ENCODE data around the gene PARVA.

PARVA gene

DNA sequence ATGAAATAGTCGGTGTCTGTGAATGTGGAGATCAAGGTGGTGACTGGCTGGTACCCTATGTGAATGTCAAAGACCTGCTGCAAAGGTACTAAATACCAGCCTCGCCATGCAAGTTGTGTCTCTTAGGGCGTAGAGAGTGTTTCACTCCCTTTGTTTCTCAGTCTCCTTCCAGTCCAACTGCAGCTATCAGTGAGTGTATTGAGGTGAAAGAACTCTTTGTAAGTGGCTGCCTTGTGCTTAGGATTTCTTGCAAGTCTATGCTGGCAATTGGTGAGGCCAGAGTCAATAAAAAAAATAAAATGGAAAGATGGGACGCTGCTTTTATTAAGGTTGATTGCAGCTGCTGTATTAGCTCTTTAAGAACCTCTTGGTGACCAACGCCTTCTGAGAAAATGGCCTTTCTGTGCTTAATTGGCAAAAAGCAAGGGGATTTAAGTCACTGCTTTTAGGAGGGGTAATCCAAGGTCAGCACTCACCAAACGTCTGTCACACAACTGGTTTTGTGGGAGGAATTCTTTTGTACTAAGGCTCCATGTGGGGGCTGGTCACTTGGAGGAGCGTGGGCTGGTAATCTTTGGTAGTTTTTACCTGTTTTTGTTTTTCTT, 95.1 kb downstream of the PARVA start:
- no peak for DNase-seq (ENCODE audit: insufficient read length)
- TF ChIP-seq TAF1 (IDR thresholded peaks at IDR 0.05; ENCODE audit: borderline replicate concordance, low read depth, low read length) (no peak), POLR2A (IDR thresholded peaks at IDR 0.05; ENCODE audit: low read depth, low read length) (no peak), POLR2AphosphoS5 (IDR thresholded peaks at IDR 0.05; ENCODE audit: low read depth, low read length) (no peak)
- FAIRE-seq: no peak

GRCh38 chr11:12473381-12473780, 96.0 kb downstream of the PARVA start:
- no peak for TF ChIP-seq POLR2AphosphoS5 (IDR thresholded peaks at IDR 0.05; ENCODE audit: low read depth, low read length)
- TF ChIP-seq POLR2A (IDR thresholded peaks at IDR 0.05; ENCODE audit: low read depth, low read length): no peak
- no peak for TF ChIP-seq TAF1 (IDR thresholded peaks at IDR 0.05; ENCODE audit: borderline replicate concordance, low read depth, low read length)
- no peak for FAIRE-seq
- no peak for DNase-seq (ENCODE audit: insufficient read length)

- DNase-seq (ENCODE audit: insufficient read length) (no peak), FAIRE-seq (no peak)
- TF ChIP-seq TAF1 (IDR thresholded peaks at IDR 0.05; ENCODE audit: borderline replicate concordance, low read depth, low read length) (no peak), POLR2AphosphoS5 (IDR thresholded peaks at IDR 0.05; ENCODE audit: low read depth, low read length) (no peak), POLR2A (IDR thresholded peaks at IDR 0.05; ENCODE audit: low read depth, low read length) (no peak)
Measured at GRCh38 chr11:12474871-12475270, 97.5 kb downstream of the PARVA start.

DNA sequence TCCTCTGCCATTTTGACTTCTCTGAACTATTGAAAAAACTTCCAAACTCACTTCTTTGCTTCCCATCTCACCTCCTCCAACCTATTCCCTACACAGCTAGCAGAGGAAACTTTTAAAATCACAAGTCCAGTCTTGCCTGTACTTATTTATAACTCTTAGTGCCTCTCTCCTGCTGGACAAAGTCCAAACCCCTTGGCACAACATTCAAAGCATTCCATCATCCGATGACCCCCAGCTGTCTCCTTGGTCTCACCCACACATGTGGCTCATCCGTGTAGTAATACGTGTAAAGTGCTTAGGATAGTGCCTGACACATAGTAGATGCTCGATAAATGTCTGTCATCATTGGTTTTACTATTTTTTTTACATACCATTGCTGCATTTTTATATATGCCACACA, 101.4 kb downstream of the PARVA start:
- FAIRE-seq (no peak), DNase-seq (ENCODE audit: insufficient read length) (no peak)
- TF ChIP-seq TAF1 (IDR thresholded peaks at IDR 0.05; ENCODE audit: borderline replicate concordance, low read depth, low read length): no peak
- TF ChIP-seq POLR2AphosphoS5 (IDR thresholded peaks at IDR 0.05; ENCODE audit: low read depth, low read length): no peak
- no peak for TF ChIP-seq POLR2A (IDR thresholded peaks at IDR 0.05; ENCODE audit: low read depth, low read length)

GRCh38 chr11:12480401-12480800, 103.0 kb downstream of the PARVA start:
- FAIRE-seq (no peak), DNase-seq (ENCODE audit: insufficient read length) (no peak)
- TF ChIP-seq POLR2A (IDR thresholded peaks at IDR 0.05; ENCODE audit: low read depth, low read length) (no peak), POLR2AphosphoS5 (IDR thresholded peaks at IDR 0.05; ENCODE audit: low read depth, low read length) (no peak), TAF1 (IDR thresholded peaks at IDR 0.05; ENCODE audit: borderline replicate concordance, low read depth, low read length) (no peak)

- DNase-seq (ENCODE audit: insufficient read length): no peak
- FAIRE-seq: no peak
- TF ChIP-seq POLR2A (IDR thresholded peaks at IDR 0.05; ENCODE audit: low read depth, low read length): no peak
- no peak for TF ChIP-seq TAF1 (IDR thresholded peaks at IDR 0.05; ENCODE audit: borderline replicate concordance, low read depth, low read length)
- TF ChIP-seq POLR2AphosphoS5 (IDR thresholded peaks at IDR 0.05; ENCODE audit: low read depth, low read length): no peak
Measured at GRCh38 chr11:12482839-12483238, 105.5 kb downstream of the PARVA start.

DNA sequence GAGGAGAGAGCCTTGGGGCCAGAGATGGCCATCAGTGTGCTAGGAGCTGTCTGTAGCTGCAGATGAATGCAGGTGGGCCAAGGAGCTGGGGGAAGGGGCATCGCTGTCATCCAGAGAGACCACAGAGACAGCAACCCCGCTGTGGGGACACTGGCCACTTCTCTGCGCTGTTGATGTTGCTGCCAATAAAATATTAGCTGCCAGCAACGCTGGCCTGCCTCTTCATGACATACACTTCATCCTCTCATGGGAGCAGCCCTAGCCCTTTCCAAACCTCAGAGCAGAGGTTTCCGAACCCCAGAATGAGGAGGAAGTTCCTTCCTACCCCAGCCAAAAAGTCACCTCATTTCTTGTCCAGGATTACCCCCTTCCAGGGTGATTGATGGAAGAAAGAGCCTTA, 106.2 kb downstream of the PARVA start:
- FAIRE-seq: no peak
- TF ChIP-seq TAF1 (IDR thresholded peaks at IDR 0.05; ENCODE audit: borderline replicate concordance, low read depth, low read length): no peak
- no peak for TF ChIP-seq POLR2AphosphoS5 (IDR thresholded peaks at IDR 0.05; ENCODE audit: low read depth, low read length)
- TF ChIP-seq POLR2A (IDR thresholded peaks at IDR 0.05; ENCODE audit: low read depth, low read length): no peak
- no peak for DNase-seq (ENCODE audit: insufficient read length)

DNA sequence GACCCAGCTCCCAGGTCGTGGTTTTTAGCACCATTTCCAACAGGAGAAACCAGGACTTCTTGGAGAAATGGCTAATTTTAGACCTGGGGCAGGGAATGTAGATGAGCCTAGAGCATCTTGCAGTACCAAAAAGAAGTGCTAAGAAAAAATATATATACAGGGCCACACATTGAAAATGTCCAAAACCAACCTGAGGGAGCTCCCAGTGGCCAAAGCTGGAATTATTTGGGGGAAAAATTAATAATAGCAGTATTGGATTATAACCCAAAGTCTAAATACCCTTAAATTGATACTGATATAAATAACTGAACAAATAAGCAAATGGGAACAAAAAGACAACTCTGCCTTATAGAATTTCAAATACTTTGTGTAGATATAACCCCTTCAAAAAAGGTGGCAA, 108.0 kb downstream of the PARVA start:
- TF ChIP-seq TAF1 (IDR thresholded peaks at IDR 0.05; ENCODE audit: borderline replicate concordance, low read depth, low read length) (no peak), POLR2AphosphoS5 (IDR thresholded peaks at IDR 0.05; ENCODE audit: low read depth, low read length) (no peak)
- DNase-seq (ENCODE audit: insufficient read length): no peak
- FAIRE-seq: no peak

GRCh38 chr11:12489246-12489772, 111.9 kb downstream of the PARVA start:
- no peak for TF ChIP-seq POLR2A (IDR thresholded peaks at IDR 0.05; ENCODE audit: low read depth, low read length)
- no peak for TF ChIP-seq TAF1 (IDR thresholded peaks at IDR 0.05; ENCODE audit: borderline replicate concordance, low read depth, low read length)
- no peak for TF ChIP-seq POLR2AphosphoS5 (IDR thresholded peaks at IDR 0.05; ENCODE audit: low read depth, low read length)
- DNase-seq (ENCODE audit: insufficient read length) (no peak), FAIRE-seq (no peak)

DNA sequence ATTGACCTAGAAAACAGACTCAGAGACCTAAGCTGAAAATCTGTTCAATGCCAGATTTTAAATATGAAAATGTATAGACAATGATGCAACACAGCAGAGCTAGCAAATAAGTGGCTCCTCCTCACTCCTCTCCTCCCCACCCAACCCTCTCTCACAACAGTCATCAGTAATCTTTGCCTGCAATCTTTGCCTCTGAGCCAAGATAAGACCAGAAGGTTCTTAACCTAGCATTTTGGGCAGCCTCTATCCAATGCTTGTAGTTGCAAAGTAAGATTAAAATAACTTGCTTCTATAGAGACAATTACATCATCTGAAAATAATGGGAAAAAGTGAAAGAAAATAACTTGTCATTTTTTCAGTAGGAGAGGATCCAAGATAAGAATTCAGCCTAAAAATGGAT, 117.3 kb downstream of the PARVA start:
- no peak for FAIRE-seq
- no peak for DNase-seq (ENCODE audit: insufficient read length)
- no peak for TF ChIP-seq TAF1 (IDR thresholded peaks at IDR 0.05; ENCODE audit: borderline replicate concordance, low read depth, low read length)
- TF ChIP-seq POLR2A (IDR thresholded peaks at IDR 0.05; ENCODE audit: low read depth, low read length): no peak
- TF ChIP-seq POLR2AphosphoS5 (IDR thresholded peaks at IDR 0.05; ENCODE audit: low read depth, low read length): no peak

GRCh38 chr11:12496181-12497025, 119.0 kb downstream of the PARVA start:
- TF ChIP-seq POLR2AphosphoS5 (IDR thresholded peaks at IDR 0.05; ENCODE audit: low read depth, low read length) (no peak), POLR2A (IDR thresholded peaks at IDR 0.05; ENCODE audit: low read depth, low read length) (no peak), TAF1 (IDR thresholded peaks at IDR 0.05; ENCODE audit: borderline replicate concordance, low read depth, low read length) (no peak)
- DNase-seq (ENCODE audit: insufficient read length) (no peak), FAIRE-seq (no peak)

GRCh38 chr11:12497431-12497830, 120.1 kb downstream of the PARVA start:
- DNase-seq (ENCODE audit: insufficient read length): no peak
- TF ChIP-seq TAF1 (IDR thresholded peaks at IDR 0.05; ENCODE audit: borderline replicate concordance, low read depth, low read length): no peak
- no peak for TF ChIP-seq POLR2AphosphoS5 (IDR thresholded peaks at IDR 0.05; ENCODE audit: low read depth, low read length)
- TF ChIP-seq POLR2A (IDR thresholded peaks at IDR 0.05; ENCODE audit: low read depth, low read length): no peak
- no peak for FAIRE-seq
